GM19463 (cell line): ENCODE measurements around the gene ARHGAP6.
A peak's percentile ranks its signal among the peaks of the same experiment; 100 is the strongest.
"Not testable (repeated sequence)": the region's sequence is repeated elsewhere in the genome, so short reads cannot be mapped to it uniquely, and the experiment has no call there.

Experiments used
- ATAC-seq: cut with Tn5 transposase; IDR thresholded peaks from one replicate; pipeline ENCODE4 v1.9.1; 2021; ENCODE audit warnings: mild to moderate bottlenecking, moderate library complexity; ENCODE audit not compliant: unreplicated experiment

Gene ARHGAP6

DNA sequence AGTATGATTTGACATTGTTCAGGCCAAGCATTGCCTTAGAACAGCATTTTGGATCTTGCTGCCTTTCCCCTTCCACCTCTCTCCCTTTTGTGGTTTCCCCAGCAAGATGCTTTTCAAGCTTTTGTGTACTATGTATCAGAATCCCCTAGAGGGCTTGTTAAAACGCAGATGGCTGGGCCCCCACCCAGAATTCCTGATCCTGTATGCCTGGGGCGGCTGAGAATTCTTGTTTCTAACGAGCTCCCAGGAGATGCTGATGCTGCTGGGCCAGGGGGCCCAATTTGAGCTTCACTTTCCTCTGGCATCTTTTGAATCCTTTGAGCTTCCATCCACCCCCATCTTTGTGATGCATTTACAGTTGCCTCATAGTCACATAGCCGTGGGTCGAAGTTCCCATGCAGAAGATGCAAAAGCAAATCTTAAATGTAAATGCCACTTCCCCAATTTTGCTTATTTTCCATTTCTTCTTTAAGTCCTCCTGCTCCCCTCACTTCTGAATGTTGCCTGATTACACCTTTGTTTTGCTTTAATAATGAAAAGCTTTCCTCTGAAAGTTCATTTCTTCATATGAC, 536.1 kb downstream of the ARHGAP6 start:
- no peak for ATAC-seq

DNA sequence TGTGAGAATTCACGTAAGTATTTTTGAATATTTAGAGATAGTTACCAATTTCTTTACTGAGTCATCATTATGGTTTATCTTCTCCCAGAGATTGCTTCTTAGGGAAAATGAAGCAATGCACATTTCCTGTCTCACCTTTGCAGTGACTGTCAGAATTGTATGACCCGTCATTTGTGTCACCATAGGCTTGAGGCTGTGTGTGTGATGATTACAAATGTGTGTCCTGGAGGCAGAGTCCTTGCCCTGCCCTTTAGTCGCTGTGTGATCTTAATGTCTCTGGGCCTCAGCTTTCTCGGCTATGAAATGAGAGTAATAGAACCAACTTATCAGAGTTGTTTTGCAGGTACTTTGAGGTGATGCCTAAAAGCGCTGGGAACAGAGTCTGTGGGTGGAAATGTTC, 540.7 kb downstream of the ARHGAP6 start:
- no peak for ATAC-seq

DNA sequence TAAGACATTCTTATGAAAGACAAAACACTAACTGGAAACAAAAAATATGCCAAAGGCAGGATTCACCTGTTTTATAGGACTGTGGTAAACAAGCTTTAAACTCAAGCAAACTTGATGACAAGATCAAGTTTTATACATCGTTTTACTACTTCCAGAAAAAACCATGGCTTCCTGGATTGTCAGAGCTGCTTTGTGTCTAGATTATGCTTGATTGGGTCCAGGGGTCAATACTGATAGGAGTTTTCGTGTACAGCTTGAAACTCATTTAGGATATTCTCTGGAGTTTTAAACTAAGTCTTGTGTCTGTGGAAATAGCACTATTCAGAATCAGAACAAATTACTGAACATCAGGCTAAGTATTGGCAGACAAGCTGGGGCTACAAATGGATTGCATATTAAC, 541.6 kb downstream of the ARHGAP6 start:
- ATAC-seq: no peak

DNA sequence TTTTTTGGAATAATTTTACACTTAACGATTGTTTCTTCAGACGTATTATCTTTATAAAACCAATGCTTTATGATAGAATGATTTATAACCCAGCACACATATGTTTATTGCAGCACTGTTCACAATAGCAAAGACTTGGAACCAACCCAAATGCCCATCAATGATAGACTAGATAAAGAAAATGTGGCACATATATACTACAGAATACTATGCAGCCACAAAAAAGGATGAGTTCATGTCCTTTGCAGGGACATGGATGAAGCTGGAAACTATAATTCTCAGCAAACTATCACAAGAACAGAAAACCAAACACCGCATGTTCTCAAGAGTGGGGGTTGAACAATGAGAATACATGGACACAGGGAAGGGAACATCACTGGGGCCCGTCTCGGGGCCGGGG, 542.6 kb downstream of the ARHGAP6 start:
- ATAC-seq: not testable (repeated sequence)

DNA sequence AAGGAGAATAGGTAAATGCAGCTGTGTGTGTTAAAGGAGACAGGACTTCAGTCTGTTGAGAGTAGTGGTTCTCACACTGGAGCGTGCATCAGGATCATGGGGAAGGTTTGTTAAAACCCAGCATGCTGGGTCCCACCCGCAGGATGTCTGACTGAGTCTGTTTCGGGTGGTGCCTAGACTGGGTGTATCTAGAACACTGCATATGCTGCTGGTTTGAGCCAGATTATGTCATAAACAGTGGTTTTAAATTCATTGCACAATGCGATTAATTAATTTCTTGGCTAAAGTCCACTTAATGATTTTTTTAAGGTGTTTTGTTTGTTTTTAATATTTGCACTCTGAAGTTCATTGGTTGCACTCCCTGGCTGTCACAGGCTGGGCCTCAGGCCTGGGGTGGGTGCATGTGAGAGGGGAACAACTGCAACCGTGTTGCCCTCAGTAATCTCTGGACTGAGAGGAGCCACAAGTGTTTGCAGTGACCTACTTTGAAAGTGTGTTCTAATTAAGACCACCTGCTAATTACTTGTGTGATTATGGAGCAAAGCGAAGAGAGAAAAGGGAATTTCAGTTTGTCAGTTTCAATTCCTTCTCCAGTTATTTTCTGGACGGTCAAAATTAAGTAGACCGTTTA, 546.3 kb downstream of the ARHGAP6 start:
- no peak for ATAC-seq

DNA sequence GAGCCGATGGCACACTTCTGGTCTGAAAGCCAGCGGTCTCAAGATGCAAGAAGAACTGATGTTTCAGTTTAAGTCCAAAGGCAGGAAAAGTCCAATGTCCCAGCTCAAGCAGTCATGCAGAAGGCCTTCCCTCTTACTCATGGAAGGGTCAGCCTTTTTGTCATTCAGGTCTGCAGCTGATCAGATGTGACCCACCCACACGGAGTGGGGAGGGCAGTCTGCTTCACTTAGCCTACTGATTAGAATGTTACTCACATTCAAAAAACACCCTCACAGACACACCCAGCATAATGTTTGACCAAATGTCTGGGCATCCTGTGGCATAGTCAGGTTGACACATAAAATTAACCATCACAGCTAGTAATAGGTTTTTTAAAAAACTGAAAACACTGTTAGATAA, 548.0 kb downstream of the ARHGAP6 start:
- ATAC-seq: no peak

DNA sequence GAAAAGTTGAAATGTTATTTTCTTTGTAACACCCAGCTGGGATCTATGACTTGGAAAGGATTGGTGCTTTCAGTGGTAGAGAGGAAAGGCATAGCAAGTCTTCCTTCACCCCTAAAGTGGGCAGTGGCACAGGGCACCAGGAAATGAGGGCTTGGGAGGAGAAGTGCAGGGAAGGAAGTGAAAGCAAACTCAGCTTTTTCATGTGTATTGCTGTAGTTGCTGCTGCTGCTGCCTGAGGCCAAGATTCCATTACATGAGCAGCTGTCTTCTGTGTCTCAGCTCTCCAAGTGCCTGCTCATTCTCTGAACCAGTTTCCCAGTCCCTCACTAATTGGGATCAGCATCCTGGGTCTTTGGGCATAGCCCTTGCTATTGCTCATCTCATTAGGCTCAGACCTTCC, 552.0 kb downstream of the ARHGAP6 start:
- no peak for ATAC-seq

DNA sequence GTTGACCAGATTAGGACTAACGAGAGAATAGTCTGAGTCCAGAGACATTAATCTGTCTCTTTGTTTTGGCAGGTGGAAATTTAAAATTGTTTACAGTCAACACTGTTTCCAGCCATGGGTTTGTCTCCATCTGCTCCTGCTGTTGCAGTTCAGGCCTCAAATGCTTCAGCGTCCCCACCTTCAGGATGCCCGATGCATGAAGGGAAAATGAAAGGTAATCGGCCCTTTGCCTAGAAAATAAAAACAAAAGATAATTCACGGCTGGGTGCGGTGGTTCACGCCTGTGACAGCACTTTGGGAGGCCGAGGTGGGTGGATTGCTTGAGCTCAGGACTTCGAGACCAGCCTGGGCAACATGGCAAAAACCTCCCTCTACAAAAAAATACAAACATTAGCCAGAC, 553.8 kb downstream of the ARHGAP6 start:
- ATAC-seq: no peak

DNA sequence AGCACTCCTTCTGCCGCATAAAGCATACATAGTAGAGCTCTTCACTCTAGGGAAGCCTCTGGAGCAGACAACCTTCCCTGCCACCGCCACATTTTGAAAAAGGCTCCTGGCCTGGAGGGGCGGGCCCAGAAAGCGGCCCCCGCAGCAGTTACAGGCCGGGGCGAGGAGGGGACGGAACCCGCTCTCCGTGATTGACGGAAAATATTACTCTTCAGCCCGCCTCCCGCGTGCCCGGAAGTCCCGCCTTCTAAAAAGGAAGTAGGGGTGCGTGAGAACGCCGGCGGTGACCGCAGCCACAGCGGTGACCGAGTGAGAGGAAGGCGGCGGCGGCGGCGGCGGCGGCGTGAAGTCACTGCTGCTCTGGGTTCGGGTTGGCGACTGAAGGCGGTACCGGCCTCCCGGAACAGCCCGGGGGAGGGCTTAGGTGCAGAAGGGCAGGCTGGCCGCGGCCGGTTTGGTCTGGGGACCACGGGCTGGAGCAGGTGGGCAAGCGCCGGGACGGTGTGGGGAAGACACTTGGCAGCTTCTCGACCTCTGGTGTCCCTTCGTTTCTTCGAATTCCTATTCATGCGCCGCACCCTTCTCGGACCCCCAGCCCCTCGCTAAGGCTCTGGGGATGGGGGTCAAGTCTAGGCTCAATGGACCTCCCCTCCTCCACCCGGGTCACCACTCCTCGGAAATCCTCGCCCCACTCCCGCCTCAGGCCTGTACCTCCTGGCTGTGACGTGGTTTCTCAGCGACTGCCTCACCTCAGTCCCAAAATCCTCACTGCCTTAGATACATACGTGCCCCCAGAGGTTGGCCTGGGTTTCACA, 554.5 kb downstream of the ARHGAP6 start, which contains the start of gene HCCS:
Gene HCCS (plus strand): TSS at position 296 of the 815 bp plus-strand sequence. CDS start 729 bp downstream, outside the sequence.
- ATAC-seq: peak; percentile 87

DNA sequence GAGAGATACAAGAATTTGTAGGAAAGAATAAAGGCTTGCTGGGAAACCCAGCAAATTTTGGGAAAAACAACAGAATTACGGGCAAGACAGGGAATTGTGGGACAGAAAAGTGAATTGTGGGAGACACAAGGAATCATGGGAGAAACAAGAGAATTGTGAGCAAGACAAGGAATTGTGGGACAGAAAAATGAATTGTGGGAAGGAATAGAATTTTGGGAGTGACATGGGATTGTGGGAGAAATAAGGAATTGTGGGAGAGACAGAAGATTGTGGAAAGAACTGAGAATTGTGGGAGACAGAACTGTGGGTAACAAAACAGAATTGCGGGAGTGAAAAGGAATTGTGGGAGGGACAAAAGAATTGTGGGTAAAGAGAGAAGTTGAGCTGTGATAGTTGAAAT, 555.8 kb downstream of the ARHGAP6 start:
- no peak for ATAC-seq

DNA sequence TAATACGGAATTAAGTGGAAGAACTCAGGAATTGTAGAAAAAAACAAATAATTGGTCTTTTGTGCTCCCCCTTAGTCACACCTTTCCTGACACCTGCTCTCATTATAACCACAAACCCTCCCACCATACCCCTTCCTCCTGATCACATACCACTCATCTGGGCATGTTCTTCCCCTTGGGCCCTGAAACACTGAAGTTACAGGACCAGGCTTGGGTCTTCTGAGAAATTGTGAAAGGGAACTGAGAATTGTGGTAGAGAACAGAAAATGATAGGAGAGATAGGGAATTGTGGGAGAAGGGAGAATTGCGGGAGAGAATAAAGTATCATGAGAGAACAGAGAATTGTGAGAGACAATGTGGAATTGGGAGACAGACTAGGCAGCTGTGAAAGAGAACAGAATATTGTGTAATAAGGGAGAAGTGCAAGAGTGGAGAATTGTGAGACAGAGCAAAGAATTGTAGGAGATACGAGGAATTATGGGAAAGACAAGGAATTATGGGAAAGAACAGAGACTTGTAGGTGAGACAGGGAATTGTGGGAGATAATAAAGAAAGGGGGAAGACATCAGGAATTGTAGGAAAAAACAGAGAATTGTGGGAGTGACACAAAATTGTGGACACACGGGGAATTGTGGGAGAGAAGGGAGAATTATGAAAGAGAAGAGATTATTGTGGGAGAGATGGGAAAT, 557.3 kb downstream of the ARHGAP6 start:
- no peak for ATAC-seq

DNA sequence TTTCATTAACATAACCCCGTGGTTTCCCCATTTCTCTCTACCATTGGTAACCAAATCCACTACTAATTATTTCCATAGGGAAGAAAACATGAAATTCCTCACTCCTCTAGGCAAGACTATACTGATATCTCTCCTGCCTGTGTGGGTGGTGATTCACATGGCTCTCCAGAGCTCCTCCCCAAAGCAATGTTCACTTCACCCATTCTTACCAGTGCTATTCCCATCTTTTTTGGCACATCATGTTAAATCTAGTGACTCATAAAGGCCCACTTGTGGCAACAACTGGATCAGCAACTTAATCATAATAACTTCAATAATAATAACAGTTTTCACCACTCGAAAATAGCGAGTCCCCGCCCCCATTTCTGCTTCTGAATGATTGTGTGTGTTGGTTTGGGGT, 560.6 kb downstream of the ARHGAP6 start:
- ATAC-seq: no peak

DNA sequence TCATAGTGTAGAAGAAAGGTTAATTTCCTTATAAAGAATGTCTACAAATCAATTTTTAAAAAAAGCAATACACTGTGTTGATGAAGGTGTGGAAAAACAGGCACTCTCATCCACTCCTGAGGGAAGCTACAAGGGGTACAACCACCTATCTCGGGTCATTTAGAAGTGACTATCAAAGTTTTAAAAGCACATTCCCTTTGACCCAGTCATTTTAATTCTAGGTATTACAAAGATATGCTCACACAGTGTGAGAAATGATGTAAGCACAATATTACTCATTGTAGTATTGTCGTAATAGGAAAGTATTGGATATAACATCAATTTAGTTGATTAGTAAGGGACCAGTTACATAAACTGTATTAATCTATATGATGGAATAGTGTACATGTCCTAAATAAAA, 562.0 kb downstream of the ARHGAP6 start:
- ATAC-seq: no peak

DNA sequence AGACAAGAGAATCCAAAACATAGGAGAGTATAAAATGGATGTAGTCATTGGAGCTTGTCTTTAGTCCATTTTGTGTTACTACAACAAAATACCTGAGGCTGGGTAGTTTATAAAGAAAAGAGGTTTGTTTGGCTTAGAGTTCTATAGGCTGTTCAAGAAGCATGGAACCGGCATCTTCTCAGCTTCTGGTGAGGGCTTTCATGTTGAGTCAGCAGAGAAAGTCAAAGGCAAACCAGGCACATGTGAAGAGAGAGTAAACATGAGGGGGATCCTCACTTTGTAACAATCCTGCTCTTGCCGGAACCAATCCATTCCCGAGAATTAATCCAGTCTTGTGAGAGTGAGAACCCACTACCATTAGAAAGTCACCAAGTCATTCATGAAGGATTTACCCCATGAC, 562.7 kb downstream of the ARHGAP6 start:
- no peak for ATAC-seq

DNA sequence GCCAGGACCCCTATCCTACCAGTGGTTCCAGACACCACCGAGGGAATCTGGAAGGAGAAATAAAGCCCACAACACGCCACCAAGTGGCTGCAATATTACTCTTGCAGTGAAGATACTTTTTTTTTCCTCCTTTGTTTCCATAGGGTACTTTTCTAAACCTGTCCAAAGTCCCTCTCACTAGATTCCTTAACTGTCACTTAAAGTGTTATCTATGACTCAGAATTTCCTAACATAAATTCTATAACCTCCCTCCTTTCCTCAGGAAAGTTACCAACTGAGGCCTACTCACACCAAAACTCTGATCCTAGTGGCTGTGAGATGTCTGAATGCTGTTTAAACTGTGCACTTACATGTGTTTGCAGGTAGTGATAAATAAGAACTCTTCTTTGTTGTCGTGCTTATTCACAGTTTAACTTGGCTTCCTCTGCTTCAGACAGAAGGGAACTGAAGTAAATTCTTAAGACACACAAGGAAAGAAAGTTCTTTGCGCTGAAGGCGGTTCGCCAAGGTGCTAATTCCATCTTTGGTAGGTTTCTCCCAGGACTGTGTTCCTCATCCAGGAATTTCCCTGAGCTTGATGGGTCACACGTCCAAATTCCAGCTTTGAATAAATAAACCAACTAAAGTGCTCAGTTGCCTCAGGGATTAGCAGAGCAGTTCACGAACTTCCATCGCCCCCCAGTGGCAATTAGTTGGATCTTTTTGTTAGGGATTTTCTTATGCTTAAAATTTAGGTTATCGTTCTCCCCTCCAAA, 565.3 kb downstream of the ARHGAP6 start:
- ATAC-seq: no peak

DNA sequence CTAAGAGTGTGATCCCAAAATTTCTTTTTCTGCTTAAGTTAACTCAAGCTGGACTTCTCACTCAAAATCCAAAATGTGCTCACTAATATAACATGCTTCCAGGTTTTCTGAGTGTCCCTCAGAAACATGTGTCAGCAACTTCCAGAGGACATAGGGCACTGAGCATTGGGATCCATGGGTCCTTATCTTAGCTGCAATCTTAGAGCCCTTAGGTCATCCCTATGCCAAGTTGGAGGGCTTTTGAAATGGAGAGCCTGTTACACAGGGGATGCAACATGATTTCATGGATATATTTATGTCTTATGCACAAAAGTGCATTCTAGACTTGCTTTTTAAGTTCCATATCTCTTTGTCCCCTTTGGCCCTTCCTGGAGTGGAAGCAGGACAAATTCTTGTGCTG, 566.3 kb downstream of the ARHGAP6 start:
- no peak for ATAC-seq

DNA sequence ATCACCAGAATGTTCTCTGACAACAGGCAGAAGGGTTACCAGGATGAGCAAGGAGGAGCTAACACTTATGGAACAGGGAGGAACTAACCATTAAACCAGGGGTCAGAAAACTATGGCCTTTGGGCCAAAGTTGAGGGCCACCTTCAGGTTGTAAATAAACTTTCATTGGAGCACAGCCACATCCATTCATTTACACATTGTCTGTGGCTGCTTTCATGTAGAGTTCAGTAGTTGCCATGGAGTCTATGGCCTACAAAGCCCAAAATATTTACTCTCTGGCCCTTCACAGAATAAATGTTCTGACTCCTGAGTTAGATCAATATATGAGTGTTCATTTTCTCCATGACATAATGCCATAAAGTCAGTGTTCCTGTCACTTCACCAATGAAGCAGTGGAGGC, 567.8 kb downstream of the ARHGAP6 start:
- no peak for ATAC-seq

DNA sequence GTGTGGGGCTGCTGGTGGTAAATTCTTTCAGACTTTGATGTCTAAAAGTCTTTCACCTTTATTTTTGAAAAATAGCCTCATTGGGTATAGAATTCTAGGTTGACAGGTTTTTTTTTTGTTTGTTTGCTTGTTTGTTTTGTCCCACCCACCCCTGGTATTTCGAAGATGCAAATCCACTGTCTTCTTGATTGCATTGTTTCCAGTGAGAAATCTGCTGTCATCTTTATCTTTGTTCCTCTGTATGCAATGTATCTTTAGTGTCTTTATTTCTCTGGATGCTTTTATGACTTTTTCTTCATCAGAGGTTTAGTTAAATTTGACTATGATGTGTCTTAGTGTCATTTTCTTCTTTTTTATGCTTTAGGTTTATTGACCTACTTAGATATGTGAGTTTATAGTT, 575.9 kb downstream of the ARHGAP6 start:
- ATAC-seq: no peak
